ENCODE measurements around the gene UBAC1. TPM values are rescaled to one million over a fixed set of nuclear protein-coding genes. Genes with fewer than 3 reads are reported as not detected.

Gene UBAC1
- total RNA-seq, 2 donors from 2014 or later: 47.9 to 48.4 TPM

GRCh38 chr9:135963338-135963737, 2.2 kb upstream of the UBAC1 start:
- TF ChIP-seq CTCF (conservative IDR thresholded peaks at IDR 0.05): no peak
- Histone ChIP-seq H3K36me3 (ENCODE audit: control insufficient read depth, insufficient read depth, low read length) (no peaks in the 10 kb centered on the region), H3K9me3 (ENCODE audit: control insufficient read depth, low read length) (no peaks in the 10 kb centered on the region), H3K27me3 (ENCODE audit: control insufficient read depth, insufficient read depth, low read length, poor library complexity, severe bottlenecking) (peaks cover 4% of the 10 kb centered on the region), H3K27ac (ENCODE audit: low read depth, low read length) (no peak overlapping the region), H3K9ac (ENCODE audit: extremely low read depth, low read length, poor library complexity, severe bottlenecking) (no peak overlapping the region), H3K4me3 (ENCODE audit: low read length) (no peak overlapping the region), H3K4me1 (ENCODE audit: control insufficient read depth, insufficient read depth, low read length) (peaks cover 5% of the 10 kb centered on the region)
- peaks cover under 1% of the 10 kb centered on the region for H3K36me3 Mint-ChIP-seq (ENCODE audit: low read depth)
- H3K27ac Mint-ChIP-seq: no peak overlapping the region
- H3K4me1 Mint-ChIP-seq: peaks cover 20% of the 10 kb centered on the region
- H3K4me3 Mint-ChIP-seq: no peak overlapping the region
- H3K27me3 Mint-ChIP-seq (ENCODE audit: insufficient read depth): peaks cover 3% of the 10 kb centered on the region
- DNase-seq: no peak
- WGBS, 2 experiments (ENCODE audit: insufficient coverage in 1 of 2, insufficient read length in 1 of 2): 73 to 83% methylated on average over 3 to 8 of the region's 8 CpGs
- no peaks in the 10 kb centered on the region for H3K9me3 Mint-ChIP-seq

GRCh38 chr9:135962696-135963307, 1.6 kb upstream of the UBAC1 start:
- DNase-seq: no peak
- H3K4me1 Mint-ChIP-seq: peaks cover 17% of the 10 kb centered on the region
- Histone ChIP-seq H3K27ac (ENCODE audit: low read depth, low read length) (no peak overlapping the region), H3K9me3 (ENCODE audit: control insufficient read depth, low read length) (no peaks in the 10 kb centered on the region), H3K4me3 (ENCODE audit: low read length) (no peak overlapping the region), H3K9ac (ENCODE audit: extremely low read depth, low read length, poor library complexity, severe bottlenecking) (no peak overlapping the region), H3K4me1 (ENCODE audit: control insufficient read depth, insufficient read depth, low read length) (peaks cover 5% of the 10 kb centered on the region), H3K36me3 (ENCODE audit: control insufficient read depth, insufficient read depth, low read length) (no peaks in the 10 kb centered on the region), H3K27me3 (ENCODE audit: control insufficient read depth, insufficient read depth, low read length, poor library complexity, severe bottlenecking) (peaks cover 4% of the 10 kb centered on the region)
- H3K9me3 Mint-ChIP-seq: no peaks in the 10 kb centered on the region
- WGBS, 2 experiments (ENCODE audit: insufficient coverage in 1 of 2, insufficient read length in 1 of 2): 85 to 86% methylated on average over 10 to 11 of the region's 11 CpGs
- no peak overlapping the region for H3K4me3 Mint-ChIP-seq
- peaks cover 3% of the 10 kb centered on the region for H3K27me3 Mint-ChIP-seq (ENCODE audit: insufficient read depth)
- H3K27ac Mint-ChIP-seq: no peak overlapping the region
- no peak for TF ChIP-seq CTCF (conservative IDR thresholded peaks at IDR 0.05)
- peaks cover 2% of the 10 kb centered on the region for H3K36me3 Mint-ChIP-seq (ENCODE audit: low read depth)

GRCh38 chr9:135961811-135962695, 880 bp upstream of the UBAC1 start:
- 65 to 69% methylated on average over 10 to 15 of the region's 15 CpGs for WGBS, 2 experiments (ENCODE audit: insufficient coverage in 1 of 2, insufficient read length in 1 of 2)
- peak; percentile 43 for DNase-seq
- peaks cover 2% of the 10 kb centered on the region for H3K36me3 Mint-ChIP-seq (ENCODE audit: low read depth)

More at GRCh38 chr9:135961811-135962695, 880 bp upstream of the UBAC1 start:
- no peak overlapping the region for H3K27ac ChIP-seq (ENCODE audit: low read depth, low read length)
- H3K27me3 ChIP-seq (ENCODE audit: control insufficient read depth, insufficient read depth, low read length, poor library complexity, severe bottlenecking): peaks cover 4% of the 10 kb centered on the region
- Mint-ChIP-seq H3K4me1 (peaks cover 13% of the 10 kb centered on the region), H3K4me3 (peak overlapping the region; percentile 84), H3K9me3 (no peaks in the 10 kb centered on the region), H3K27ac (no peak overlapping the region), H3K27me3 (ENCODE audit: insufficient read depth) (peaks cover 3% of the 10 kb centered on the region)
- peak overlapping the region; percentile 13 for H3K4me3 ChIP-seq (ENCODE audit: low read length)
- H3K4me1 ChIP-seq (ENCODE audit: control insufficient read depth, insufficient read depth, low read length): peaks cover 5% of the 10 kb centered on the region
- no peak overlapping the region for H3K9ac ChIP-seq (ENCODE audit: extremely low read depth, low read length, poor library complexity, severe bottlenecking)
- no peaks in the 10 kb centered on the region for H3K9me3 ChIP-seq (ENCODE audit: control insufficient read depth, low read length)
- no peak for TF ChIP-seq CTCF (conservative IDR thresholded peaks at IDR 0.05)
- H3K36me3 ChIP-seq (ENCODE audit: control insufficient read depth, insufficient read depth, low read length): no peaks in the 10 kb centered on the region

All from endodermal cell (in vitro differentiated cells).